DMS79 treated with DMSO at 0.1 percent for 48 hours (cell line): Measurements from ENCODE around the gene GOLGA7B.

ENCODE experiments used
- DNase-seq: peaks from one replicate; lab custom pipeline; 2025; lab: John Stamatoyannopoulos, UW

GOLGA7B gene

DNA sequence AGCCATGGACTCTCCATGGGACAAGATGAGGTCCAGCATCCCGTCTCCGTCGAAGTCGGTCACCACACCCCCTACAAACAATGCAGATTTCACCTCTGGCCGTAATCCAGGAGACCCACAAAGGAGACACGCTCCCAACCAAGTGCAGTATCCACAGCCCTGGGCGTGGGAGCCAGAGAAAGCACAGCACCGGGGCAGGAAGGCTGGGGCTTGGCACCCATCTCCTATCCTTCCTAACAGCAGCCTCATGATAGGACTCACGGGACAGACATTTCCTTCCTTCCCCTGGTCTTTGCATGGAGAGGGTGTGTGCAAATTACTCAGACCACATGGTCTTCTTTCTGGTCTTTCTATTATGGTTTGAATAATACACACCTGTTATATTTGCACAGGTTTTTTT is 46.3 kb downstream of the GOLGA7B start:
- no peak for DNase-seq

- DNase-seq = no peak
Observed at GRCh38 chr10:97896756-97897358, 47.2 kb downstream of the GOLGA7B start.

GRCh38 chr10:97898429-97898828 is 48.8 kb downstream of the GOLGA7B start:
- DNase-seq = peak; percentile 33

- no peak for DNase-seq
Observed at GRCh38 chr10:97901381-97901780, 51.7 kb downstream of the GOLGA7B start.

DNA sequence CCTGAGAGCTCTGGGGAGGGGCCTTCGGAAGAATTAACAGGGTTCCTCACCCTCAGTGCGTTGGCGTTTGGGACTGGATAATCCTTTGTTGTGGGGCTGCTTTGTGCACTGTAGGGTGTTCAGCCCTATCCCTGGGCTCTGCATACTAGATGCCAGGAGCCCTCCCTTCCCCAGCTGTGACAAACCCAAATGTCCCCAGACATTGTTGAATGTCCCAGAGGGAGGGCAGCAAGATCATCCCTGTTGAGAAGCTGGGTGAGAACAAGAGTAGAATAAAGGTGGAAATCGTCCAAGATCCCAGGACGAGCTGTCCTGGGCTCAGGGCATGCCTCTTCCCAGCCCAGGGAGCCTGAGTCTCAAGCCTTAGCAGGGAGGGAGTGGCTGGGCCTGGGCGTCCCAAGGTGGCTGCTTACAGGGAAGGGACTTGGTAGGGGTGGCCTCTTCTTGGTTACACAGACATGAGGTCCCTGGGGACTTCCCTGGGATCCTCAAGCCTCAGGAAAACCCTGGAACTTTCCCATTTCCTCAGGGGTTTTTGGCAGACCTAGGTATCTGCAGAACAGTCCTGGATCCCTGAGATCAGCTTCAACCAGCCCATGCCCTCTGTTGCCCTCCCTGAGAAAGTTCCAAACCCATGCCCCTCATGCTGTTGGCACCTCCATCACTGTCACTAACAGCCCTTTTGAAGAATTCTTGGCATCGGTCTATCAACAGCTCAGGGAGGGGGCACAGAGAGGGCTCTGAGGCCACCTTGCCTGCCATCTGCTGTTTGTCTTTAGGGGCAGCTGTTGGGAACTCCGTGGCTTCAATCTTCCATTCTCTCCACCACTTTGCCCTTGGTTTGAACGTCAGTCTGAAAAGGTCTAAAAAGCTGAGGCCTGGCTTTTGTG is 53.7 kb downstream of the GOLGA7B start:
- no peak for DNase-seq

DNA sequence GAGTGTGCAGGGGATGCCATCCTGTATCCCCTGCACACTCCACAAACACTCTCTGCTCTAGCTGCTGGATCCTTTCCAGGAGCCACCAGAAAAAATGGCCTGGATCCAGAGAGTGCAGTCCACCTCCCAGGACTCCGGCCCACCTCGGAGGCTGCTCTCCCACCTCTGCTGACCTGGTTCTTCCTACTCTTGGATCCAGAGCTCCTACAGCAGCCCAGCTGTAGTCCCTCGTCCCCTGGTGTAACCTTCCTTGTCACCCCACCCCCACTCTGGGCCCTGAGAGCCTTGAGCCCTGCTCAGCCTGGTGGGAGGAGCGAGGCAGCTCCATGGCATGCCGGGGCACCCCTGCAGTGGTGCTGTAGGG is 54.4 kb downstream of the GOLGA7B start:
- DNase-seq = peak; percentile 51

DNA sequence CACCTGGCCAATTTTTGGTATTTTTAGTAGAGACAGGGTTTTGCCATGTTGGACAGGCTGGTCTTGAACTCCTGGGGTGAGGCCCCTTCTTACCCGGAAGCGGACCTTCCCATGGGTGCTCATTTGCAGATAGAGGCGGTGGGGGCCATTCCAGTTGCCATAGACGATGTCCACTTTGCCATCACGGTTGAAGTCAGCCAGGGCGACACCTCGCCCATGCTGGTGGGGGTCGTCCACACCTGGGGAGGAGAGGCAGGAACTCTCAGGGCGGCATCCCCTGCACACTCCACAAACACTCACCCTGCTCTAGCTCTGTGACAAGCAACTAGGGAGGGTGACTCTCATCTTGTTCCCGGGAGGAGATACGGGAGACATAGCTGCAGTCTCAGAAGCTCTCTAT is 54.9 kb downstream of the GOLGA7B start:
- DNase-seq = no peak

GRCh38 chr10:97905276-97905675 is 55.6 kb downstream of the GOLGA7B start:
- DNase-seq = no peak

- DNase-seq = no peak
Observed at GRCh38 chr10:97907211-97907610, 57.6 kb downstream of the GOLGA7B start.

- no peak for DNase-seq
Observed at GRCh38 chr10:97907830-97908229, 58.2 kb downstream of the GOLGA7B start.

DNA sequence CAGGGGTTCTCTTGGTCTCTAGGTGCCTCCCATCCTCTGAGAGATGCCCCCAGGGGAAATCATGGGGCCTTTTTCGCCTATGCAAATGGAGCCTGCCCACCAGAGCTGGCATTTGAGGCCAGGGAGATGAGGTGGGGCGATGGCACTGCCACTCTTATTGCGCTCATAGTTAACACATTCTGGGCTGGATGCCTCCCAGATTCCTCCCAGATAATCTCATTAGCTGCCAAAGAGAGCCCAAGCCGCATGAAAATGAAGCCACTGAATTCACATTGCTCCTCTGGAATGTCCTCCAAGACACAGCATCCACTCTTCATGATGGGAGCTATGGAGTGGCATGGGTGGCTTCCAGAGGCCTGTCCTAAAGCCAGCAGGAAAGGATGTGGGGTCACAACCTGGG is 61.0 kb downstream of the GOLGA7B start:
- no peak for DNase-seq

- no peak for DNase-seq
Observed at GRCh38 chr10:97911217-97911616, 61.6 kb downstream of the GOLGA7B start.

DNA sequence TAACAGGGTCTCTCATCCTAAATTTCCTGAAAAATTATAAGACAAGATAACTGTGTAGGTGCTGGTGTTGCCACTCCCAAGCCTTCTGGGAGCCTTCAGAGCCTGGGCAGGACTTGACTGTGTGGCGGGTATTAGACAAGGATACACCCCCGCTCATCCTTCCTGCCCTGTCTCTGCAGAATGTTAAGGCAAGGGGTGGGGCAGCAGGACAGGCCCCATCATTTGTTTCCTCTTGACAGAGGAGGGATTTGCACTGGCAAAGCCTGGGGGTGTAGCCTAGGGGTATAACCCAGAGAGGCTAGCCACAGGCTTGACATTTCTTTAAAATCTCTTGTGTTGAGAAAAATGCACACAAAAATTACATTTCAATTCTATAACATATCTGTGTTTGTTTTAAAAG is 63.5 kb downstream of the GOLGA7B start:
- no peak for DNase-seq

GRCh38 chr10:97913614-97914013 is 64.0 kb downstream of the GOLGA7B start:
- no peak for DNase-seq

GRCh38 chr10:97914171-97914836 is 64.7 kb downstream of the GOLGA7B start:
- DNase-seq = no peak

- DNase-seq = peak; percentile 34
Observed at GRCh38 chr10:97914837-97915211, 65.2 kb downstream of the GOLGA7B start.

- DNase-seq = no peak
Observed at GRCh38 chr10:97915346-97916131, 65.9 kb downstream of the GOLGA7B start.

- no peak for DNase-seq
Observed at GRCh38 chr10:97916586-97916985, 66.9 kb downstream of the GOLGA7B start.

- DNase-seq = no peak
Observed at GRCh38 chr10:97919012-97919411, 69.4 kb downstream of the GOLGA7B start.

DNA sequence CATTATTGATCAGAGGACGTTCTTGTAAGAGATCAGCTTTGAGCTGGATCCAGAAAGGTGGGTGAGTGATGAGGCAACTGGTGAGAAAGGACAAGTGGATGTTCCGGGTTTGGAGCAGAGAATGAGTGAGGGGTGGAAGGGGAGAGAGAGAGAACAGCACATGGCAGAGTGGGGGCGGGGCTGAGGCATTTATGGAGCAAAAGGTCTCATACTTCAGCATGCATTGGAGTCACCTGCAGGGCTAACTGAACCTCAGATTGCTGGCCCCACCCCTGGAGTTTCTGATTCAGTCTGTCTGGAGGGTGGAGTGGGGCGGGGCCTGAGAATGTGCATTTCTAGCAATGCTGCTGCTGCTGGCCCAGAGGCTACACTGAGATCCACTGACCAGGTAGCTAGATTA is 71.2 kb downstream of the GOLGA7B start:
- no peak for DNase-seq
